ENCODE data around the gene PCSK9. TPM values are rescaled to one million over a fixed set of nuclear protein-coding genes. Genes with fewer than 3 reads are reported as not detected.

PCSK9 gene
- total RNA-seq, 1 donor from 2014 or later: 1.4 TPM

GRCh38 chr1:55054396-55054795 lies 15.0 kb downstream of the PCSK9 start:
- Histone ChIP-seq H3K4me2 (ENCODE audit: low read length) (no peak overlapping the region), H3K9ac (ENCODE audit: low read length) (no peak overlapping the region), H3K27me3 (ENCODE audit: insufficient read depth, low read length) (peaks cover 4% of the 10 kb centered on the region), H3K4me3 (ENCODE audit: insufficient read depth, low read depth, low read length) (no peak overlapping the region), H4K20me1 (ENCODE audit: insufficient read depth, low read length) (no peaks in the 10 kb centered on the region), H3K79me2 (ENCODE audit: insufficient read depth, low read length) (no peaks in the 10 kb centered on the region), H3K36me3 (ENCODE audit: insufficient read depth, low read length) (no peaks in the 10 kb centered on the region), H3K4me1 (ENCODE audit: insufficient read depth, low read length) (peaks cover 5% of the 10 kb centered on the region), H3K9me3 (ENCODE audit: insufficient read depth, low read depth, low read length) (no peaks in the 10 kb centered on the region), H2AFZ (ENCODE audit: low read depth, low read length) (no peak overlapping the region), H3K27ac (ENCODE audit: low read depth, low read length) (no peak overlapping the region)
- TF ChIP-seq CTCF (IDR thresholded peaks at IDR 0.05; ENCODE audit: insufficient read depth, low read depth, low read length): no peak
- TF ChIP-seq EZH2 (IDR thresholded peaks at IDR 0.05; ENCODE audit: insufficient read depth, low read length): no peak
- Mint-ChIP-seq H3K27ac (ENCODE audit: unreplicated experiment) (no peak overlapping the region), H3K4me1 (ENCODE audit: low read depth, unreplicated experiment) (peaks cover 4% of the 10 kb centered on the region), H3K4me3 (ENCODE audit: unreplicated experiment) (no peak overlapping the region), H3K9me3 (ENCODE audit: unreplicated experiment) (no peaks in the 10 kb centered on the region), H3K36me3 (ENCODE audit: low read depth, unreplicated experiment) (no peaks in the 10 kb centered on the region), H3K27me3 (ENCODE audit: low read depth, unreplicated experiment) (peaks cover 26% of the 10 kb centered on the region)
- DNase-seq (ENCODE audit: low read depth): no peak
- no peak for FAIRE-seq

DNA sequence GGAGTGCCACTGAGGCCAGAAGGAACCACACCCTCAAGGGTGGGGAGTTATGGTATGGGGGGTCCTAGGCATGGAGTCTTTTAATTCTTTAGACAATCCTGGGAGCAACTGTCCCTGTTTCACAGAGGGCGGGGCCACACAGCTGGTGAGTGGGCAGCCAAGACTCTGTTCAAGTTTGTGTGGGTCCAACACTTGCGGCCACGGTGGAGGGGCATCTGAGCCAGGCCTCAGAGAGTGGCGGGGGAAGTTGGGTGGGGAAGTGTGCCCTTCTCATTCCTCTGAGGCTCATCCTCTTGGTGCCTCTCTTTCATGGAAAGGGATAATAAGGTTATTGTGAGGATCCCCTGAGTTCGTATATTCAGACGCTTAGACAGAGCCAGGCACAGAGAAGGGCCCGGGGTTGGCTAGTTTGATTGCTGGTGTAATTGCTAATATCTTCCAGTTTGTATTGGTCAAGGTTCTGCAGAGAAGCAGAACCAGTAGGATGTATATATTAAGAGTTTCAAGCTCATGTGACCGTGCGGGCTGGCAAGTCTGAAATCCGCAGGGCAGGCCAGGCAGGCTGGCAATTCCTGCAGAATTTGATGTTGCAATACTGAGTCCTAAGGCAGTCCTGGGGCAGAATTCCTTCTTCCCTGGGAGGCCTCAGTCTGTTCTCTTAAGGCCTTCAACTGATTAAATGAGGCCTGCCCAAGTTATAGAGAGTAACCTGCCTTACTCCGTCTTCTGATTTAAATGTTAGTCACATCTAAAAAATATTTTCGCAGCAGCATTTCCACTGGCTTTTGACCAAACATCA lies 15.9 kb downstream of the PCSK9 start:
- no peaks in the 10 kb centered on the region for H3K36me3 ChIP-seq (ENCODE audit: insufficient read depth, low read length)
- Mint-ChIP-seq H3K4me1 (ENCODE audit: low read depth, unreplicated experiment) (peaks cover 4% of the 10 kb centered on the region), H3K36me3 (ENCODE audit: low read depth, unreplicated experiment) (no peaks in the 10 kb centered on the region), H3K9me3 (ENCODE audit: unreplicated experiment) (no peaks in the 10 kb centered on the region), H3K27me3 (ENCODE audit: low read depth, unreplicated experiment) (peaks cover 30% of the 10 kb centered on the region), H3K27ac (ENCODE audit: unreplicated experiment) (peak overlapping the region; percentile 62), H3K4me3 (ENCODE audit: unreplicated experiment) (no peak overlapping the region)
- no peaks in the 10 kb centered on the region for H3K4me1 ChIP-seq (ENCODE audit: insufficient read depth, low read length)
- FAIRE-seq (no peak), DNase-seq (ENCODE audit: low read depth) (no peak)
- H3K9me3 ChIP-seq (ENCODE audit: insufficient read depth, low read depth, low read length): no peaks in the 10 kb centered on the region
- H4K20me1 ChIP-seq (ENCODE audit: insufficient read depth, low read length): no peaks in the 10 kb centered on the region
- no peak overlapping the region for H3K4me2 ChIP-seq (ENCODE audit: low read length)
- peaks cover 4% of the 10 kb centered on the region for H3K27me3 ChIP-seq (ENCODE audit: insufficient read depth, low read length)
- no peak overlapping the region for H3K27ac ChIP-seq (ENCODE audit: low read depth, low read length)
- H3K4me3 ChIP-seq (ENCODE audit: insufficient read depth, low read depth, low read length): no peak overlapping the region
- no peaks in the 10 kb centered on the region for H3K79me2 ChIP-seq (ENCODE audit: insufficient read depth, low read length)
- no peak overlapping the region for H2AFZ ChIP-seq (ENCODE audit: low read depth, low read length)
- no peak overlapping the region for H3K9ac ChIP-seq (ENCODE audit: low read length)
- TF ChIP-seq CTCF (IDR thresholded peaks at IDR 0.05; ENCODE audit: insufficient read depth, low read depth, low read length) (no peak), EZH2 (IDR thresholded peaks at IDR 0.05; ENCODE audit: insufficient read depth, low read length) (no peak)
